Neutrophil (primary cell): ENCODE measurements around the gene COLGALT1.

Source experiments
- H3K27ac ChIP-seq: fragments of 200-600 bp; sonication (generic); 2 replicates; pipeline ENCODE4 v1.5.1; 2016; ENCODE audit warnings: mild to moderate bottlenecking, moderate library complexity
- H3K27me3 ChIP-seq: fragments of 200-600 bp; sonication (generic); 2 replicates; pipeline ENCODE4 v1.6.0; 2016; ENCODE audit warnings: mild to moderate bottlenecking
- H3K36me3 ChIP-seq: fragments of 200-600 bp; sonication (generic); 2 replicates; pipeline ENCODE4 v1.5.1; 2017
- H3K4me1 ChIP-seq, 2 experiments: fragments of 200-600 bp in 1 of 2; sonication (generic) in 1 of 2; 1 replicate in 1 of 2; 2 replicates in 1 of 2; pipeline versions ENCODE4 v1.5.1 to v1.6.1; 2013 to 2016; ENCODE audit warnings: low read depth in 1 of 2, low read length in 1 of 2, mild to moderate bottlenecking in 1 of 2, moderate library complexity in 1 of 2; ENCODE audit not compliant: control insufficient read depth in 1 of 2, insufficient read depth in 1 of 2
- H3K4me3 ChIP-seq, 2 experiments: fragments of 200-600 bp in 1 of 2; sonication (generic) in 1 of 2; 1 replicate in 1 of 2; 2 replicates in 1 of 2; pipeline ENCODE4 v1.5.1; 2013 to 2016; ENCODE audit warnings: low read depth in 1 of 2, low read length in 1 of 2, mild to moderate bottlenecking in 1 of 2, moderate library complexity in 1 of 2
- H3K9me3 ChIP-seq: fragments of 200-600 bp; sonication (generic); 2 replicates; pipeline ENCODE4 v1.5.1; 2016
- TF ChIP-seq, protein P1 (sequence below): fragments of 200-600 bp; sonication (generic); IDR thresholded peaks from 2 replicates; pipeline ENCODE4 v1.5.1; 2016; ENCODE audit warnings: antibody characterized with exemption

The COLGALT1 gene

DNA sequence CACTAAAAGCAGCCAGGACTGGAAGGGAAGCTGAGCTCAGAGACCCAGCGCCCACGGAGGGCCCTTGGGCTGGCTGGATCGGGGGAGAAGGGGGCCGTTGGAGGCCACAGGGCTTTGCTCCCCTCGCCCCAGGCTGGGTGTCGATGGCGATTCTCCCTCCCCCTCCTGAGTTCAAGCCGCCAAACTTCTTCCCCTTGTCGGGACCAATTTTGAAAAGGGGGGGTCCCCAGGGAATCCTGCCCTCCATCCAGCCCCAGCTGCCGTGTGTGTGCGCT is 61.2 kb downstream of the COLGALT1 start:
- Histone ChIP-seq H3K27me3 (peaks cover 49% of the 10 kb centered on the region), H3K4me3 (no peak overlapping the region), H3K27ac (no peak overlapping the region), H3K9me3 (no peaks in the 10 kb centered on the region), H3K4me1 (no peaks in the 10 kb centered on the region), H3K36me3 (no peaks in the 10 kb centered on the region)
- TF ChIP-seq, protein P1, sequence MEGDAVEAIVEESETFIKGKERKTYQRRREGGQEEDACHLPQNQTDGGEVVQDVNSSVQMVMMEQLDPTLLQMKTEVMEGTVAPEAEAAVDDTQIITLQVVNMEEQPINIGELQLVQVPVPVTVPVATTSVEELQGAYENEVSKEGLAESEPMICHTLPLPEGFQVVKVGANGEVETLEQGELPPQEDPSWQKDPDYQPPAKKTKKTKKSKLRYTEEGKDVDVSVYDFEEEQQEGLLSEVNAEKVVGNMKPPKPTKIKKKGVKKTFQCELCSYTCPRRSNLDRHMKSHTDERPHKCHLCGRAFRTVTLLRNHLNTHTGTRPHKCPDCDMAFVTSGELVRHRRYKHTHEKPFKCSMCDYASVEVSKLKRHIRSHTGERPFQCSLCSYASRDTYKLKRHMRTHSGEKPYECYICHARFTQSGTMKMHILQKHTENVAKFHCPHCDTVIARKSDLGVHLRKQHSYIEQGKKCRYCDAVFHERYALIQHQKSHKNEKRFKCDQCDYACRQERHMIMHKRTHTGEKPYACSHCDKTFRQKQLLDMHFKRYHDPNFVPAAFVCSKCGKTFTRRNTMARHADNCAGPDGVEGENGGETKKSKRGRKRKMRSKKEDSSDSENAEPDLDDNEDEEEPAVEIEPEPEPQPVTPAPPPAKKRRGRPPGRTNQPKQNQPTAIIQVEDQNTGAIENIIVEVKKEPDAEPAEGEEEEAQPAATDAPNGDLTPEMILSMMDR: no peak

DNA sequence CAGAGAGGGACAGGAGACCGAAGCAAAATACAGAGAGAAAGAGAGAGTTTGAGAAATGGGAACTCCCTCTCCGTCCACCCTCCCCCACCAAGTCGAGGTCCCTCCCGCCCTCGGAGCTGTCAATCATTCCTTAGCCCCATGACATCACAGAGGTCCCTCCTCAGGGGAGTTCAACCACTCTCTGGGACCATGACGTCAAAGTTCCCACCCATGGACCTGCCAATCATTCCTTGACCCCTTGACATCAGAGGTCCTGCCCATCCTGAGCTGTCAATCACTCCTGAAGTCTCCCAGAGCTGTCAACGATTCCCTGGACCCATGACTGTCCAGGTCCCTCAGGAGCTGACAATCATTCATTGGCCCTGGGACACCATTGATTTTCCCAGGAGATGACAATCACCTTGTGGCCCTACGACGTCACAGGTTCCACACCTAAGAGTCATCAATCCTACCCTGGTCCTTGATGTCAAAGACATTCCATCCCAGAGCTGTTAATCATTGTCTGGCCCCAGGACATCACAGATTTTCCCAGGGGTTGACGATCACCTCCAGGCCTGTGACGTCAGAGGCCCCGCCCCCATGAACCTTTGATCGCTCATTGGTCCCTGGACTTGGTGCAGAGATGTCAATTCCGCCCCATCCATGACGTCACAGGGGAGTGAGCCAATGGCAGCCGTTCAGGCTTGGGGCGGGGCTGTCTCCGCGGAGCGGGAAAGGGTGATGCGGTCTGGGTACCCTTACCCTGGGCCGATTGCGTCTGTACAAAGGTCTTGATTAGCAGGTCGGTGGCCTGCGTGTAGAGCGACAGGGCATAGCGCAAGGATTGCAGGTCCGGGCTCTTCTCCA is 61.7 kb downstream of the COLGALT1 start:
- TF ChIP-seq, protein P1: no peak
- H3K27ac ChIP-seq: no peak overlapping the region
- H3K4me3 ChIP-seq: no peak overlapping the region
- no peaks in the 10 kb centered on the region for H3K4me1 ChIP-seq
- peaks cover 49% of the 10 kb centered on the region for H3K27me3 ChIP-seq
- no peaks in the 10 kb centered on the region for H3K9me3 ChIP-seq
- no peaks in the 10 kb centered on the region for H3K36me3 ChIP-seq

DNA sequence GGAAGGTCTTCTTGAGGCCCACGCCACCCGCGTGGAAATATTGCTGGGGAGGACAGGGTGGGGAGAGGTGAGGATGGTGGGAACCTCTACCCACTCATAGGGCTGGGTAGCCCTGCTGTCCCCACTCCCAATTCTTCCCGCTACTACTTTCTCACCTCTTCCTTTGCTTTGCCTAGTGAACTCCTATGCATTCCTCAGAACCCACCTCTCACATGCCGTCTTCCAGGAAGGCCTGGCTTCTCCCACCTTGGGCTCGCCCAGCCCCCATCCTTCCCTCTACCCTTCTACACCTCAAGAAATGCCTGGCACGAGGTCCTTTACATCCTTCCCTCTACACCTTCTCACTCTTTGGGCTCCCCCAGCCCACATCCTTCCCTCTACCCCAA is 62.4 kb downstream of the COLGALT1 start:
- TF ChIP-seq, protein P1: no peak
- H3K4me3 ChIP-seq: no peak overlapping the region
- H3K9me3 ChIP-seq: no peaks in the 10 kb centered on the region
- H3K27me3 ChIP-seq: peaks cover 49% of the 10 kb centered on the region
- H3K27ac ChIP-seq: no peak overlapping the region
- no peaks in the 10 kb centered on the region for H3K36me3 ChIP-seq
- H3K4me1 ChIP-seq: no peaks in the 10 kb centered on the region

DNA sequence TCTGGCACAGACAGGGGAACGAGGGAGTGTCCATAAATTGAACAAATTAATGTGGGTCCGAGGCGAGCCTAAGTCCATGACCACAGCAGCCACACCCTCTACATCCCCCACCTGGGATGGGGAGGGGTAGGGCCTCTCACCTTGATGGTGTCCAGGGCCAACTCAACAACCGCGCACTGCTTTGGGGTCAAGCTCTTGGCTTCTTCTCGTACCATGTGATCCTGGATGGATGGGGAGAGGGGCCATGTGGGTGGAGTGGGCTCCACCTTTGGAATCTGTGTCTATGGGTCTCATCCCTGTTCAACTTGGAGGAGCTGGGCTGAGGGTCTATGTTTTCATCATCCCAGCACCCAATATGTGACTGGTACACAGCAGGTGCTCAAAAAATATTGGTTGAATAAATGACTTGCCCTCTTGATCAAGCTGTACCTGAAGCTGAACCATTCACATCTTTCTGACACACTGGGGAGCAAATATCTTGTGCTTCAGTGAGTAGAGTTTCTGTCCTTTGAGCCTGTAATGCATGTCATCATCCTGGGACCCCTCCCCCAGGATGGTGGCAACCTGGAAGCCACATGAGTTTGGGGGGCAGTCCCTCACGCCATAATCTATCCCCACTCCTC is 62.9 kb downstream of the COLGALT1 start:
- Histone ChIP-seq H3K27ac (no peak overlapping the region), H3K36me3 (no peaks in the 10 kb centered on the region), H3K9me3 (no peaks in the 10 kb centered on the region), H3K4me1 (no peaks in the 10 kb centered on the region), H3K27me3 (peaks cover 49% of the 10 kb centered on the region), H3K4me3 (no peak overlapping the region)
- TF ChIP-seq, protein P1: no peak

DNA sequence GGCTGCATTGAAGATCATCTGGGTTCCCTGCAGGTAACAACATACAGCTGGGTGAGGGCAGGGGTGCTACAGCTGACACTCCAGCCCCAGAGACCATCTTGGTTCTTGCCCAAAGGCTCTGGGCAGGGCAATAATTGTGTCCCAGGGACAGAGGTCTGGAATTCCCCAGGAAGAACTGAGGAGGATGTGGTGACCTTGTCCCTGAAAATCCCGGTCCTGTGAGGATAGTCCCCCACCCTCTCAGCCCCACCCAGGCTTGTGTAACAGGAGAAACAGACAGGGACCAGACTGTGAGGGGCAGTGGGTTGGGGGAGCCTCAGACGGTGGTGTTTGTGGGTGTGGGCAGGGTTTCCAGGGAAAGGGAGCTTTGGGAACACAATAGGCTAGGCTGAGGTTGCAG is 63.5 kb downstream of the COLGALT1 start:
- H3K4me1 ChIP-seq: no peaks in the 10 kb centered on the region
- TF ChIP-seq, protein P1: no peak
- H3K36me3 ChIP-seq: no peaks in the 10 kb centered on the region
- no peak overlapping the region for H3K4me3 ChIP-seq
- H3K27ac ChIP-seq: no peak overlapping the region
- peaks cover 49% of the 10 kb centered on the region for H3K27me3 ChIP-seq
- H3K9me3 ChIP-seq: no peaks in the 10 kb centered on the region
